Bronchial epithelial cell (primary cell): Measurements from ENCODE around the gene RGS9. TPM values are rescaled to one million over a fixed set of nuclear protein-coding genes. Genes with fewer than 3 reads are reported as not detected.
"Not testable (repeated sequence)": the region's sequence is repeated elsewhere in the genome, so short reads cannot be mapped to it uniquely, and the experiment has no call there.

Experiments
- DNase-seq: peaks from one replicate; pipeline ENCODE4 v3.0.0-alpha.2; 2010; ENCODE audit warnings: low read depth
- FAIRE-seq: peaks from 2 replicates; lab custom pipeline; 2011; peaks lifted over from hg19 to GRCh38; lab: Jason Lieb, UNC
- H3K27me3 ChIP-seq: 2 replicates; pipeline ENCODE4 v1.5.1; 2011; ENCODE audit warnings: low read length; ENCODE audit not compliant: control insufficient read depth, insufficient read depth
- H3K36me3 ChIP-seq: 2 replicates; pipeline ENCODE4 v1.5.1; 2011; ENCODE audit warnings: low read length; ENCODE audit not compliant: control insufficient read depth, insufficient read depth
- H3K4me3 ChIP-seq: 2 replicates; pipeline ENCODE4 v1.5.1; 2011; ENCODE audit warnings: mild to moderate bottlenecking, low read depth, low read length, control low read depth
- CTCF ChIP-seq: IDR thresholded peaks from 2 replicates; pipeline ENCODE4 v1.5.1; 2011; ENCODE audit warnings: mild to moderate bottlenecking, moderate library complexity, low read length, control low read depth, inconsistent platforms; ENCODE audit not compliant: insufficient read depth, severe bottlenecking
- total RNA-seq: library from RNA; depleted of rRNA; stranded (reverse); fragments of >200 nt; gene quantifications from 2 replicates; pipeline ENCODE4 v1.2.1, GENCODE V29; 2014

RGS9 gene
- total RNA-seq, 1 donor from 2014 or later = 1.1 TPM

GRCh38 chr17:65176646-65177409, 39.7 kb downstream of the RGS9 start:
- Histone ChIP-seq H3K4me3 (no peak overlapping the region), H3K36me3 (no peaks in the 10 kb centered on the region), H3K27me3 (no peaks in the 10 kb centered on the region)
- no peak for TF ChIP-seq CTCF
- FAIRE-seq (no peak), DNase-seq (no peak)

GRCh38 chr17:65177901-65178300, 40.7 kb downstream of the RGS9 start:
- DNase-seq = peak; percentile 49
- no peak for TF ChIP-seq CTCF
- no peak overlapping the region for H3K4me3 ChIP-seq
- no peaks in the 10 kb centered on the region for H3K36me3 ChIP-seq
- no peaks in the 10 kb centered on the region for H3K27me3 ChIP-seq
- no peak for FAIRE-seq

- H3K4me3 ChIP-seq, DNase-seq, H3K27me3 ChIP-seq, H3K36me3 ChIP-seq, FAIRE-seq: not testable (repeated sequence)
These were observed 43.1 kb downstream of the RGS9 start for GRCh38 chr17:65180276-65180675.

- not testable (repeated sequence) for H3K4me3 ChIP-seq, H3K27me3 ChIP-seq, H3K36me3 ChIP-seq, FAIRE-seq, DNase-seq
These were observed 43.6 kb downstream of the RGS9 start for GRCh38 chr17:65180752-65181236.

GRCh38 chr17:65181237-65182061, 44.3 kb downstream of the RGS9 start:
- Histone ChIP-seq H3K4me3 (no peak overlapping the region), H3K27me3 (no peaks in the 10 kb centered on the region), H3K36me3 (no peaks in the 10 kb centered on the region)
- FAIRE-seq (no peak), DNase-seq (no peak)
- no peak for TF ChIP-seq CTCF

- DNase-seq (no peak), FAIRE-seq (peak; percentile 36)
- H3K4me3 ChIP-seq = no peak overlapping the region
- no peak for TF ChIP-seq CTCF
- H3K27me3 ChIP-seq = no peaks in the 10 kb centered on the region
- no peaks in the 10 kb centered on the region for H3K36me3 ChIP-seq
These were observed 45.1 kb downstream of the RGS9 start for GRCh38 chr17:65182233-65182632.
